LNCaP clone FGC (cell line): ENCODE measurements around the gene CPS1.

Experiments
- DNase-seq: peaks from one replicate; pipeline ENCODE4 v3.0.0-alpha.2; 2011; ENCODE audit warnings: low read depth
- H3K4me3 ChIP-seq: 2 replicates; pipeline ENCODE4 v1.5.1; 2011; ENCODE audit warnings: mild to moderate bottlenecking, low read depth, low read length, control low read depth
- CTCF ChIP-seq: IDR thresholded peaks from 2 replicates; pipeline ENCODE4 v1.5.1; 2012; ENCODE audit warnings: mild to moderate bottlenecking; ENCODE audit not compliant: control insufficient read depth, insufficient read depth; ENCODE audit errors: extremely low read depth

Gene CPS1

DNA sequence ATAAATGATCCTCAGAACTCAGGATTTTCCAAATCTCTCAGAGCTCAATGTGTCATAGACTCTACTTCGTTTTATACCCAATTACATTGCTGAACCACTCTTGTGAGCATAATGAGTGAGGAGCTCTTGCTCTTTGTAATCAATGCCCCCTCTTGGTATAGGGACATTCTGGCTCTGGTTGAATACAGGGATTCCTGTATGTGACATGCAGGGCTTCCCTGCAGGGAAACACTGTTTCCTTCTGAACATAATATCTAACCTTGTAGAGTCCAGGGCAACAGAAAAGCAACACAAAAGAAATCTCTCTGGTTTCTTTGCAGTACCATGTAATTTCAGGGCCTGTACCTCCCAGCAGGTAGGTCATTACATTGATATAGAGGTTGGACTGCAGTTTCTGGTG is 101.5 kb downstream of the CPS1 start:
- H3K4me3 ChIP-seq: no peak overlapping the region
- no peak for DNase-seq
- no peak for TF ChIP-seq CTCF

DNA sequence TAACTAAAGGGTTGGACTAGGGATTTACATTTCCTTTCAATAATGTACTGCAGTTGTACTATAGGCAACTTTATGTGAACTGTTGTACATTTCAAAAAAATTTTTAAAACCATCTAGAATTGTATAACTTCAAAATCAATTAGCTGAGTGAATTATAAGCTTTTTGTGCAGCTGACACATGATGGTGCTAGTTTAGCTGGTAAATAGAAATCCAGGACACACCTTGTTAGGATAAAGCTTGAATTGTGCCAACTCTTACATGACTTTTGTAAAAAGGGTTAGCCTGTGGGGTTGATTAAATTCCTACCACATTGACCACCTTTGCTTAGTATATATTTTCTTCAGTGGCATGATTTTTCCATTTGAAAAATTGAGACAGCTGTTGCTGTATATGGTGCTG is 104.4 kb downstream of the CPS1 start:
- no peak for DNase-seq
- TF ChIP-seq CTCF: no peak
- H3K4me3 ChIP-seq: no peak overlapping the region

GRCh38 chr2:210662560-210662959 is 106.2 kb downstream of the CPS1 start:
- no peak for DNase-seq
- no peak overlapping the region for H3K4me3 ChIP-seq
- no peak for TF ChIP-seq CTCF

DNA sequence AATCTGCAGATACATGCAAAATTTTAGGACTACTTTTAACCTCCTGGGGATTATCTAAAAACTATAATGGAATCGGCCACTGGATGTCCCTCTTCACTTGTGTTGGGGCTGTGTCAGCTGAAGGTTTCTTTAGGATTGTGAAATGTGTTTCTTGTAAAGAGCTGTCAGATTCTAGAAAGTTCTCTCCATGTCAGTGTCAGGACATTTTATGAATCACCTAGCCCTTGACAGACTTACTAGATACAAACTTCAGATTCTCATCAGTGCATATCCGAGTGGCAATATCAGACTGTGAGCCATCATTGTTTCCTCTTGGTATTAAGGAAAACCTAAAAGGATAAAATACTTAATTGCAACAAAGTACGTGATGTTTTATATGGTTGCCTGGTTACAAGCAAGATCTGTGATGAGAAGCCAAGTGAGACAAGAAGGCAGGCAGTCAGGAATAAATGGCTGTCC is 107.3 kb downstream of the CPS1 start:
- DNase-seq: no peak
- no peak overlapping the region for H3K4me3 ChIP-seq
- TF ChIP-seq CTCF: peak; percentile 27; the same call in 1 of the 2 replicates

- DNase-seq: no peak
- TF ChIP-seq CTCF: no peak
- no peak overlapping the region for H3K4me3 ChIP-seq
These were observed 111.3 kb downstream of the CPS1 start for GRCh38 chr2:210667711-210668110.

DNA sequence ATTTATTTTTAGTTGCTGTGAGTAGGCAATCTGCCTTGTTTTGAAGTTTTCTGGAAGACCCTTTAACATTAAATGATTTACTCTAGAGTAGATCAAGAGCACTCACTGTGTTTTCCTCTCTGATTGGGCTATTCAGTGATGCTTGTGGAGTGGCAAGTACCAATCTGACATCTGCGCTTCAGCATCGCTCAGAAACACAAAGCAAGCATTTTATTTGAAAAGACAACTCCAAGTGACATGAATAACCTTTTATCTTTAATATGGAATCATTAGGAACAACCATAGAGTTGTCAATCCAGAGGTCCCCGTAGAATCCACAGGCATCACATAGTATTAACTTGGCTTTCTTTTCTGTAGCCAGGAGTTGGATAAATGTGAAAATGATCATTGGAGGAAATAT is 114.7 kb downstream of the CPS1 start:
- H3K4me3 ChIP-seq: no peak overlapping the region
- TF ChIP-seq CTCF: no peak
- no peak for DNase-seq

GRCh38 chr2:210673117-210673516 is 116.7 kb downstream of the CPS1 start:
- TF ChIP-seq CTCF: no peak
- DNase-seq: no peak
- H3K4me3 ChIP-seq: no peak overlapping the region
